Breast epithelium (tissue), 4 donors: Measurements from ENCODE around the gene HNRNPA0. TPM values are rescaled to one million over a fixed set of nuclear protein-coding genes. Genes with fewer than 3 reads are reported as not detected.

Experiments
- DNase-seq, 2 donors: peaks; one replicate each; pipeline ENCODE4 v3.0.0-alpha.2; 2019; ENCODE audit warnings: low spot score in 2 of 2
- H3K27ac ChIP-seq, 2 donors: fragments of 200-600 bp; sonication (generic) in 1 of 2; one replicate each; pipeline ENCODE4 v1.5.1; 2016 to 2019; ENCODE audit warnings: mild to moderate bottlenecking in 1 of 2
- H3K27me3 ChIP-seq, 2 donors: fragments of 200-600 bp; sonication (generic) in 1 of 2; one replicate each; pipeline versions ENCODE4 v1.5.1 to v1.6.0; 2017 to 2019; ENCODE audit warnings: control low read depth in 1 of 2, mild to moderate bottlenecking in 1 of 2
- H3K36me3 ChIP-seq: fragments of 200-600 bp; one replicate; pipeline ENCODE4 v1.5.1; 2019
- H3K4me1 ChIP-seq, 2 donors: fragments of 200-600 bp; sonication (generic); one replicate each; pipeline ENCODE4 v1.5.1; 2016 to 2019; ENCODE audit warnings: control low read depth in 1 of 2
- H3K4me3 ChIP-seq, 3 donors: fragments of 200-600 bp; sonication (generic); 1 replicate in 2 of 3; 2 replicates in 1 of 3; pipeline ENCODE4 v1.5.1; 2016 to 2019; ENCODE audit warnings: mild to moderate bottlenecking in 3 of 3, moderate library complexity in 2 of 3
- H3K9me3 ChIP-seq, 2 donors: fragments of 200-600 bp; sonication (generic) in 1 of 2; one replicate each; pipeline ENCODE4 v1.5.1; 2016 to 2019; ENCODE audit warnings: control low read depth in 1 of 2
- POLR2A ChIP-seq: fragments of 450-650 bp; IDR thresholded peaks from one replicate; pipeline ENCODE4 v1.6.1; 2016; ENCODE audit warnings: antibody characterized with exemption, mild to moderate bottlenecking, moderate library complexity
- POLR2AphosphoS5 ChIP-seq, 3 donors: sonication (generic); formaldehyde crosslinking; IDR thresholded peaks; one replicate each; pipeline ENCODE4 v1.6.1; 2017; ENCODE audit warnings: antibody characterized with exemption in 3 of 3
- intact Hi-C: fragments of 100-400 bp; cut with DNase I; formaldehyde crosslinking; loops from one replicate; pipeline ENCODE4 v1.15.1; 2023; ENCODE audit warnings: low total_unique reads
- total RNA-seq, 3 donors: library from RNA; depleted of rRNA; stranded (reverse); fragments of >200 nt; gene quantifications; one replicate each; pipeline ENCODE4 v1.1.0, GENCODE V29; 2016
- TF ChIP-seq, protein P1 (sequence below), 3 donors: fragments of 450-650 bp; IDR thresholded peaks; one replicate each; pipeline ENCODE4 v1.5.1; 2016 to 2017; ENCODE audit warnings: antibody characterized with exemption in 3 of 3, mild to moderate bottlenecking in 3 of 3, moderate library complexity in 3 of 3

The HNRNPA0 gene
- total RNA-seq, 3 donors from 2014 or later, result 11.5 to 13.3 (median 11.8) TPM

GRCh38 chr5:137718611-137719010, 35.6 kb downstream of the HNRNPA0 start:
- no peak for DNase-seq
- H3K9me3 ChIP-seq, result no peaks in the 10 kb centered on the region
- intact Hi-C loops, result no loop called here
- no peaks in the 10 kb centered on the region for H3K27me3 ChIP-seq
- H3K27ac ChIP-seq, result no peak overlapping the region
- H3K4me1 ChIP-seq, result no peaks in the 10 kb centered on the region
- no peak overlapping the region for H3K4me3 ChIP-seq
- H3K36me3 ChIP-seq, result no peaks in the 10 kb centered on the region
- no peak for TF ChIP-seq POLR2AphosphoS5 (IDR thresholded peaks at IDR 0.05)
- TF ChIP-seq, protein P1, sequence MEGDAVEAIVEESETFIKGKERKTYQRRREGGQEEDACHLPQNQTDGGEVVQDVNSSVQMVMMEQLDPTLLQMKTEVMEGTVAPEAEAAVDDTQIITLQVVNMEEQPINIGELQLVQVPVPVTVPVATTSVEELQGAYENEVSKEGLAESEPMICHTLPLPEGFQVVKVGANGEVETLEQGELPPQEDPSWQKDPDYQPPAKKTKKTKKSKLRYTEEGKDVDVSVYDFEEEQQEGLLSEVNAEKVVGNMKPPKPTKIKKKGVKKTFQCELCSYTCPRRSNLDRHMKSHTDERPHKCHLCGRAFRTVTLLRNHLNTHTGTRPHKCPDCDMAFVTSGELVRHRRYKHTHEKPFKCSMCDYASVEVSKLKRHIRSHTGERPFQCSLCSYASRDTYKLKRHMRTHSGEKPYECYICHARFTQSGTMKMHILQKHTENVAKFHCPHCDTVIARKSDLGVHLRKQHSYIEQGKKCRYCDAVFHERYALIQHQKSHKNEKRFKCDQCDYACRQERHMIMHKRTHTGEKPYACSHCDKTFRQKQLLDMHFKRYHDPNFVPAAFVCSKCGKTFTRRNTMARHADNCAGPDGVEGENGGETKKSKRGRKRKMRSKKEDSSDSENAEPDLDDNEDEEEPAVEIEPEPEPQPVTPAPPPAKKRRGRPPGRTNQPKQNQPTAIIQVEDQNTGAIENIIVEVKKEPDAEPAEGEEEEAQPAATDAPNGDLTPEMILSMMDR (IDR thresholded peaks at IDR 0.05), result no peak
- TF ChIP-seq POLR2A, result no peak

GRCh38 chr5:137716337-137716736, 37.8 kb downstream of the HNRNPA0 start:
- no peaks in the 10 kb centered on the region for H3K9me3 ChIP-seq
- no peak for DNase-seq
- no peaks in the 10 kb centered on the region for H3K4me1 ChIP-seq
- no peaks in the 10 kb centered on the region for H3K27me3 ChIP-seq
- no peak overlapping the region for H3K27ac ChIP-seq
- no peak overlapping the region for H3K4me3 ChIP-seq
- TF ChIP-seq, protein P1 (IDR thresholded peaks at IDR 0.05), result no peak
- no peak for TF ChIP-seq POLR2AphosphoS5 (IDR thresholded peaks at IDR 0.05)
- TF ChIP-seq POLR2A, result no peak
- no peaks in the 10 kb centered on the region for H3K36me3 ChIP-seq
- intact Hi-C loops, result no loop called here

DNA sequence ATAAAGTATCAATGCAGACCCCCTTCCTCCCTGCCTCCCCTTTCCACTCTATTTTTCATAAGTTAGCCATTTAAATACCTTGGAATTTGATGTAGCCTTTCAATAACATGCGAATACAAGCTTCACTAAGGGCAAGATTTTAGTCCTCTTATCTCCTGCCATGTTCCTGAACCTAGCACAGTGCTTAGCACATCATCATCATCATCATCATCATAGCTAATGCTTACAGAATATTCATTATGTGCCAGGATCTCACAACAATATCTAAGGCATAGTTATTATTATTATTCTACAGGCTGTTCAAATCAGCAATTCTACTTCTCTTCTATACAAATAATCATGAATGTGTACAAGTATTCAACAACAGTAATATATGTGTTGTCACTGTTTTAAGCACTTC, 38.7 kb downstream of the HNRNPA0 start:
- H3K4me1 ChIP-seq, result no peaks in the 10 kb centered on the region
- intact Hi-C loops, result no loop called here
- no peak for DNase-seq
- H3K27me3 ChIP-seq, result no peaks in the 10 kb centered on the region
- H3K4me3 ChIP-seq, result no peak overlapping the region
- TF ChIP-seq POLR2A (no peak), POLR2AphosphoS5 (IDR thresholded peaks at IDR 0.05) (no peak)
- TF ChIP-seq, protein P1 (IDR thresholded peaks at IDR 0.05), result no peak
- no peaks in the 10 kb centered on the region for H3K36me3 ChIP-seq
- H3K27ac ChIP-seq, result no peak overlapping the region
- H3K9me3 ChIP-seq, result no peaks in the 10 kb centered on the region

DNA sequence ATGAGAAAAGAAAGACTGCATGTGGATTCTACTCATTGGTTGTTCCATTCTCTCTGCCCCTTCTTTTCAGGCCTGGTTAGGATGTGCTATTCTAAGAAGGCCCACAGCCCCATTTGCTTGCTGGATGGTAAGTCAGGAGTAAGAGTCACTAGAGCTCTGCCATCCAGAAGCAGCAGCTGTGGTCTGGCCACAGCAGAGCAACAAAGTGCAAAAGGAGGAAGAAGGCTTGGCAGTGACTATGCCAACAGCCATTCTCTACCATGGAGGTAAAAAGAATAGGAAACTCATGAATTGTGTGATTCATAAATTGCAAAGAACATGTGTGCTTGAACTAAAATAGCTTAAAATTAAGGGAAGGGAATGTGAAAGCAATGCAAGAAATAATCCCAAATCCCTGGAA, 39.2 kb downstream of the HNRNPA0 start:
- Histone ChIP-seq H3K27ac (no peak overlapping the region), H3K9me3 (no peaks in the 10 kb centered on the region), H3K27me3 (no peaks in the 10 kb centered on the region), H3K4me1 (no peaks in the 10 kb centered on the region), H3K4me3 (no peak overlapping the region), H3K36me3 (no peaks in the 10 kb centered on the region)
- no peak for DNase-seq
- TF ChIP-seq POLR2A (no peak), POLR2AphosphoS5 (IDR thresholded peaks at IDR 0.05) (no peak)
- TF ChIP-seq, protein P1 (IDR thresholded peaks at IDR 0.05), result no peak
- intact Hi-C loops, result no loop called here

DNA sequence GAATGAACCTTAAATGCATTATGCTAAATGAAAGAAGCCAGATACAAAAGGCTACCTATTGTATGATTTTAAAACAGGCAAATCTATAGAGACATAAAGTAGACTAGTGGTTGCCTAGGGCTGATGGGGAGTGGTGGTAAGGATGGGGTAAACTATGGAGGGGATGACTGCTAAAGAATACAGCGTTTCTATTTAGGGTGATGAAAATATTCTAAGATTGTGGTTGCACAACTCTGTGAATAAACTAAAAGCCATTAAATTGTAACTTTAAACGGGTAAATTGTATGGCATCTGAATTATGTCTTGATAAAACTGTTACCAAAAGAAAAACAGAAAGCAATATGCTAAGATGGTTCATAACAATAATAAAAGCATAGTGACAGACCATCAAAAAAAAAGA, 39.7 kb downstream of the HNRNPA0 start:
- Histone ChIP-seq H3K4me1 (no peaks in the 10 kb centered on the region), H3K27ac (no peak overlapping the region), H3K4me3 (no peak overlapping the region), H3K27me3 (no peaks in the 10 kb centered on the region), H3K9me3 (no peaks in the 10 kb centered on the region), H3K36me3 (no peaks in the 10 kb centered on the region)
- intact Hi-C loops, result no loop called here
- DNase-seq, result no peak
- TF ChIP-seq POLR2A (no peak), POLR2AphosphoS5 (IDR thresholded peaks at IDR 0.05) (no peak)
- TF ChIP-seq, protein P1 (IDR thresholded peaks at IDR 0.05), result no peak
